ENCODE results near the gene IDI1.

GRCh38 chr10:996031-996430 is 52.9 kb downstream of the IDI1 start:
- TF ChIP-seq GABPA (IDR thresholded peaks at IDR 0.05; ENCODE audit: low read depth) (no peak), CTCF (IDR thresholded peaks at IDR 0.05; ENCODE audit: insufficient read depth, low read length) (no peak), POLR2AphosphoS5 (IDR thresholded peaks at IDR 0.05; ENCODE audit: low read depth) (no peak), REST (IDR thresholded peaks at IDR 0.05; ENCODE audit: insufficient replicate concordance, low read depth) (no peak)

All from HL-60 (cell line).